Suprapubic skin (tissue), 3 donors: ENCODE results near the gene JOSD1.

ENCODE experiments used
- POLR2AphosphoS5 ChIP-seq, 3 donors: sonication (generic); formaldehyde crosslinking; IDR thresholded peaks; one replicate each; pipeline ENCODE4 v1.6.1; 2017; ENCODE audit warnings: antibody characterized with exemption in 3 of 3
- TF ChIP-seq, protein P1 (sequence below), 2 donors: fragments of 200-600 bp in 1 of 2; fragments of 450-650 bp in 1 of 2; sonication (generic) in 1 of 2; IDR thresholded peaks; one replicate each; pipeline ENCODE4 v1.5.1; 2016 to 2019; ENCODE audit warnings: antibody characterized with exemption in 2 of 2, mild to moderate bottlenecking in 1 of 2, moderate library complexity in 1 of 2

GRCh38 chr22:38750104-38750503 is 49.4 kb upstream of the JOSD1 start:
- TF ChIP-seq, protein P1, sequence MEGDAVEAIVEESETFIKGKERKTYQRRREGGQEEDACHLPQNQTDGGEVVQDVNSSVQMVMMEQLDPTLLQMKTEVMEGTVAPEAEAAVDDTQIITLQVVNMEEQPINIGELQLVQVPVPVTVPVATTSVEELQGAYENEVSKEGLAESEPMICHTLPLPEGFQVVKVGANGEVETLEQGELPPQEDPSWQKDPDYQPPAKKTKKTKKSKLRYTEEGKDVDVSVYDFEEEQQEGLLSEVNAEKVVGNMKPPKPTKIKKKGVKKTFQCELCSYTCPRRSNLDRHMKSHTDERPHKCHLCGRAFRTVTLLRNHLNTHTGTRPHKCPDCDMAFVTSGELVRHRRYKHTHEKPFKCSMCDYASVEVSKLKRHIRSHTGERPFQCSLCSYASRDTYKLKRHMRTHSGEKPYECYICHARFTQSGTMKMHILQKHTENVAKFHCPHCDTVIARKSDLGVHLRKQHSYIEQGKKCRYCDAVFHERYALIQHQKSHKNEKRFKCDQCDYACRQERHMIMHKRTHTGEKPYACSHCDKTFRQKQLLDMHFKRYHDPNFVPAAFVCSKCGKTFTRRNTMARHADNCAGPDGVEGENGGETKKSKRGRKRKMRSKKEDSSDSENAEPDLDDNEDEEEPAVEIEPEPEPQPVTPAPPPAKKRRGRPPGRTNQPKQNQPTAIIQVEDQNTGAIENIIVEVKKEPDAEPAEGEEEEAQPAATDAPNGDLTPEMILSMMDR (IDR thresholded peaks at IDR 0.05) = no peak
- no peak for TF ChIP-seq POLR2AphosphoS5 (IDR thresholded peaks at IDR 0.05)
